GM19238 (cell line): ENCODE results near the gene PJA2.
A peak's percentile ranks its signal among the peaks of the same experiment; 100 is the strongest.

Experiments used
- DNase-seq: peaks from one replicate; pipeline ENCODE4 v3.0.0; 2011; ENCODE audit warnings: low spot score; ENCODE audit not compliant: insufficient read length

The PJA2 gene

GRCh38 chr5:109408991-109409843, 557 bp downstream of the PJA2 start:
- peak; percentile 48 for DNase-seq

GRCh38 chr5:109407913-109408312, 1.9 kb downstream of the PJA2 start:
- no peak for DNase-seq

GRCh38 chr5:109406719-109407118, 3.1 kb downstream of the PJA2 start:
- DNase-seq, result no peak

- no peak for DNase-seq
Observed at GRCh38 chr5:109404428-109404960, 5.3 kb downstream of the PJA2 start.

- DNase-seq, result no peak
Observed at GRCh38 chr5:109403469-109403868, 6.3 kb downstream of the PJA2 start.

- DNase-seq, result no peak
Observed at GRCh38 chr5:109399092-109399759, 10.5 kb downstream of the PJA2 start.

- no peak for DNase-seq
Observed at GRCh38 chr5:109396965-109397364, 12.8 kb downstream of the PJA2 start.

GRCh38 chr5:109394806-109395205, 15.0 kb downstream of the PJA2 start:
- no peak for DNase-seq

- DNase-seq, result no peak
Observed at GRCh38 chr5:109390188-109390587, 19.6 kb downstream of the PJA2 start.

- no peak for DNase-seq
Observed at GRCh38 chr5:109388407-109388806, 21.4 kb downstream of the PJA2 start.

GRCh38 chr5:109387408-109387974, 22.3 kb downstream of the PJA2 start:
- DNase-seq, result no peak

GRCh38 chr5:109378095-109378494, 31.7 kb downstream of the PJA2 start:
- DNase-seq, result no peak

- DNase-seq, result no peak
Observed at GRCh38 chr5:109374625-109375024, 35.1 kb downstream of the PJA2 start.

- no peak for DNase-seq
Observed at GRCh38 chr5:109373932-109374331, 35.8 kb downstream of the PJA2 start.

GRCh38 chr5:109370343-109370742, 39.4 kb downstream of the PJA2 start:
- no peak for DNase-seq

GRCh38 chr5:109365653-109366052, 44.1 kb downstream of the PJA2 start:
- no peak for DNase-seq

- no peak for DNase-seq
Observed at GRCh38 chr5:109364977-109365376, 44.8 kb downstream of the PJA2 start.

- no peak for DNase-seq
Observed at GRCh38 chr5:109359642-109360041, 50.1 kb downstream of the PJA2 start.

GRCh38 chr5:109357807-109358206, 52.0 kb downstream of the PJA2 start:
- no peak for DNase-seq

GRCh38 chr5:109354761-109355160, 55.0 kb downstream of the PJA2 start:
- no peak for DNase-seq

- DNase-seq, result no peak
Observed at GRCh38 chr5:109351988-109352864, 57.5 kb downstream of the PJA2 start.
